Suprapubic skin (tissue), 4 donors: Measurements from ENCODE around the gene CHFR. TPM values are rescaled to one million over a fixed set of nuclear protein-coding genes. Genes with fewer than 3 reads are reported as not detected.

Experiments used
- DNase-seq, 2 donors: peaks; one replicate each; pipeline ENCODE4 v3.0.0-alpha.2; 2019; ENCODE audit warnings: low spot score in 2 of 2
- H3K27ac ChIP-seq: fragments of 200-600 bp; sonication (generic); one replicate; pipeline ENCODE4 v1.5.1; 2019
- H3K27me3 ChIP-seq: fragments of 200-600 bp; sonication (generic); one replicate; pipeline ENCODE4 v1.5.1; 2019
- H3K36me3 ChIP-seq: fragments of 200-600 bp; sonication (generic); one replicate; pipeline ENCODE4 v1.5.1; 2019
- H3K4me1 ChIP-seq: fragments of 200-600 bp; sonication (generic); one replicate; pipeline ENCODE4 v1.5.1; 2019
- H3K4me3 ChIP-seq: fragments of 200-600 bp; sonication (generic); one replicate; pipeline ENCODE4 v1.5.1; 2019; ENCODE audit warnings: mild to moderate bottlenecking
- H3K9me3 ChIP-seq: fragments of 200-600 bp; sonication (generic); one replicate; pipeline ENCODE4 v1.5.1; 2019
- CTCF ChIP-seq, 2 donors: fragments of 200-600 bp in 1 of 2; fragments of 450-650 bp in 1 of 2; sonication (generic) in 1 of 2; IDR thresholded peaks; one replicate each; pipeline ENCODE4 v1.5.1; 2016 to 2019; ENCODE audit warnings: antibody characterized with exemption in 2 of 2, mild to moderate bottlenecking in 1 of 2, moderate library complexity in 1 of 2
- EP300 ChIP-seq: sonication (generic); formaldehyde crosslinking; IDR thresholded peaks from one replicate; pipeline ENCODE4 v1.6.1; 2017; ENCODE audit warnings: antibody characterized with exemption
- POLR2A ChIP-seq, 2 donors: fragments of 450-650 bp; IDR thresholded peaks; one replicate each; pipeline ENCODE4 v1.6.1; 2017; ENCODE audit warnings: antibody characterized with exemption in 2 of 2, mild to moderate bottlenecking in 2 of 2, moderate library complexity in 2 of 2
- POLR2AphosphoS5 ChIP-seq, 3 donors: sonication (generic); formaldehyde crosslinking; IDR thresholded peaks; one replicate each; pipeline ENCODE4 v1.6.1; 2017; ENCODE audit warnings: antibody characterized with exemption in 3 of 3
- WGBS: methylation state at CpG from one replicate; pipeline ENCODE4 v1.1.5; 2018; 5-methylcytosine and 5-hydroxymethylcytosine counted together
- total RNA-seq, 4 donors: library from RNA; depleted of rRNA; stranded (reverse); fragments of >200 nt; gene quantifications; one replicate each; pipeline ENCODE4 v1.1.0, GENCODE V29; 2016

The CHFR gene
- total RNA-seq, 4 donors from 2014 or later: 31.4 to 57.9 (median 40.3) TPM

DNA sequence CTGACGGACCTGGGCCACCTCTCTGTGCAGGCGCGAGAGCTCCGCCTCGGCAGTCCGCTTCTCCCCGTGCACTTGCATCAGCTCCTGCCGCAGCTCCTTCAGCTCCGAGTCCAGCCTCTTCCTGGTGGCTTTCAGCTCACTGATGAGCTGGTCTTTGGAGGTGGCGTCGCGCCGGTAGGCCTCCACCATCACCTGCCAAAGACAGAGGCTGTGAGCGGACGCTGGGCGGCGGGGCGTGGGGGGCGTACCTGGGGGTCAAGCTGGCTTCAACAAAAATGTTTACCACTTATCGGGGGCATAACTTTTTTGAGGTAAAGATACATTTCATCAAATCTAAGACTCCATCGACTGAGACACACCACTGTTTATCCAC, 98.3 kb downstream of the CHFR start:
- whole genome bisulfite sequencing: 97% methylated on average over 21 of the region's 21 CpGs
- H3K27ac ChIP-seq: no peak overlapping the region
- H3K27me3 ChIP-seq: no peaks in the 10 kb centered on the region
- no peaks in the 10 kb centered on the region for H3K4me1 ChIP-seq
- H3K9me3 ChIP-seq: no peaks in the 10 kb centered on the region
- no peak for TF ChIP-seq POLR2A (IDR thresholded peaks at IDR 0.05)
- TF ChIP-seq EP300: no peak
- no peak for TF ChIP-seq CTCF (IDR thresholded peaks at IDR 0.05)
- TF ChIP-seq POLR2AphosphoS5 (IDR thresholded peaks at IDR 0.05): no peak
- no peak overlapping the region for H3K4me3 ChIP-seq
- no peak for DNase-seq
- H3K36me3 ChIP-seq: peaks cover 82% of the 10 kb centered on the region

DNA sequence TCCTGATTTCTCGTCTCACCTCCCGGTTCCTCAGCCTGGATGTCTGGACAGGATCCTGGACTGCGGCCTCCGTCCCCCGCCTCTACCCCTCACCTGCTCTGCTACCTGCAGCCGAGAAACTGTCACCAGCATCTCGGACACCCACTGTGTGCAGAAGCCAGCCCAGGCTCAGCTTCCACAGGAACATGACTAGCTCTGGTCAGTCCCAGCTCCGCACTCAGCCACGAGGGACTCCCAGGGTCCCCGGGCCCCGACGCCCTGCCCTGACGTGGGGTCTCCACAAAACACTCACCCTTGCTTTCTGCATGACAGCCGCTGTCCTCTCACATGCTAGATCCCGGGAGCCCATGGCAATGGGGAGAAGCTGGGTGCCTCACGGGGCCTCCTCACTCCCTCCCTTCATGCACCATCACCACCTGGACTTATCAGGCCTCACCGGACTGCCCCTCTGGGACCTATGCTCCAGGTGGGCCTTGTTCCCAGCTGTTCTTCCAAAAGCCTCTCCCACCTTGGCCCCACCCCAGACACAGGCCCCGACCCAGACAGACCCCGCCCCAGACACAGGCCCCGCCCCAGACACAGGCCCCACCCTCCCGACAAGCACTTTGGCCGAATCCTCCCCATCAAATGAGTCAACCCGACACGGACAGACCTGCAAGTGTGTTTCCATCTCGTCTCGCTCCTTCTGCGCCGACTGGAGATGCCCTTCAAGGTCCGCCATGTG, 98.9 kb downstream of the CHFR start:
- DNase-seq: no peak
- no peaks in the 10 kb centered on the region for H3K9me3 ChIP-seq
- H3K27me3 ChIP-seq: no peaks in the 10 kb centered on the region
- WGBS: 94% methylated on average over 29 of the region's 29 CpGs
- H3K4me1 ChIP-seq: no peaks in the 10 kb centered on the region
- H3K27ac ChIP-seq: no peak overlapping the region
- peaks cover 82% of the 10 kb centered on the region for H3K36me3 ChIP-seq
- H3K4me3 ChIP-seq: no peak overlapping the region
- TF ChIP-seq CTCF (IDR thresholded peaks at IDR 0.05) (no peak), POLR2A (IDR thresholded peaks at IDR 0.05) (no peak), EP300 (no peak), POLR2AphosphoS5 (IDR thresholded peaks at IDR 0.05) (no peak)

GRCh38 chr12:132787877-132788276, 99.5 kb downstream of the CHFR start:
- Histone ChIP-seq H3K4me3 (no peak overlapping the region), H3K27ac (no peak overlapping the region), H3K36me3 (peaks cover 88% of the 10 kb centered on the region), H3K4me1 (no peaks in the 10 kb centered on the region), H3K9me3 (no peaks in the 10 kb centered on the region), H3K27me3 (no peaks in the 10 kb centered on the region)
- TF ChIP-seq CTCF (IDR thresholded peaks at IDR 0.05) (no peak), EP300 (no peak), POLR2AphosphoS5 (IDR thresholded peaks at IDR 0.05) (no peak), POLR2A (IDR thresholded peaks at IDR 0.05) (no peak)
- WGBS: 97% methylated on average over 15 of the region's 15 CpGs
- DNase-seq: no peak

- Histone ChIP-seq H3K27me3 (no peaks in the 10 kb centered on the region), H3K9me3 (no peaks in the 10 kb centered on the region), H3K27ac (no peak overlapping the region), H3K4me3 (no peak overlapping the region), H3K36me3 (peaks cover 92% of the 10 kb centered on the region), H3K4me1 (no peaks in the 10 kb centered on the region)
- TF ChIP-seq EP300: no peak
- no peak for TF ChIP-seq CTCF (IDR thresholded peaks at IDR 0.05)
- no peak for TF ChIP-seq POLR2A (IDR thresholded peaks at IDR 0.05)
- no peak for TF ChIP-seq POLR2AphosphoS5 (IDR thresholded peaks at IDR 0.05)
- no peak for DNase-seq
- 91% methylated on average over 9 of the region's 21 CpGs for WGBS
These were observed 101.2 kb downstream of the CHFR start for GRCh38 chr12:132786192-132786591.

- no peak for DNase-seq
- no peaks in the 10 kb centered on the region for H3K4me1 ChIP-seq
- H3K36me3 ChIP-seq: peaks cover 93% of the 10 kb centered on the region
- no peaks in the 10 kb centered on the region for H3K27me3 ChIP-seq
- 85% methylated on average over 9 of the region's 9 CpGs for WGBS
- no peaks in the 10 kb centered on the region for H3K9me3 ChIP-seq
- H3K27ac ChIP-seq: no peak overlapping the region
- TF ChIP-seq POLR2AphosphoS5 (IDR thresholded peaks at IDR 0.05): no peak
- TF ChIP-seq CTCF (IDR thresholded peaks at IDR 0.05): no peak
- no peak for TF ChIP-seq POLR2A (IDR thresholded peaks at IDR 0.05)
- TF ChIP-seq EP300: no peak
- H3K4me3 ChIP-seq: no peak overlapping the region
These were observed 102.8 kb downstream of the CHFR start for GRCh38 chr12:132784580-132784979.
